WTC11 (cell line): Measurements from ENCODE around the gene SUPT5H. TPM values are rescaled to one million over a fixed set of nuclear protein-coding genes. Genes with fewer than 3 reads are reported as not detected.

Source experiments
- ATAC-seq: fragments of 200-7000 bp; cut with Tn5 transposase; 2 replicates; pipeline ENCODE4 v1.10.0; 2021; ENCODE audit warnings: mild to moderate bottlenecking, moderate library complexity
- CTCF ChIA-PET: fragments of 300-600 bp; sonication (Branson Sonifier 250); formaldehyde crosslinking; loops from one replicate; lab custom pipeline; 2021; ENCODE audit warnings: antibody characterized with exemption; lab: Charles Lee
- POLR2A ChIA-PET: fragments of 350-600 bp; sonication (Branson Sonifier 250); formaldehyde crosslinking; loops from one replicate; lab custom pipeline; 2021; ENCODE audit warnings: antibody characterized with exemption; lab: Charles Lee
- DNase-seq: peaks from one replicate; pipeline ENCODE4 v3.0.0; 2021; ENCODE audit warnings: low spot score
- H3K27ac Mint-ChIP-seq: 2 replicates; pipeline ENCODE4 v1.8.0; 2021; ENCODE audit warnings: mixed read lengths
- H3K27me3 Mint-ChIP-seq: 2 replicates; pipeline ENCODE4 v1.8.0; 2021; ENCODE audit warnings: low read depth, mild to moderate bottlenecking, moderate library complexity, mixed read lengths
- H3K36me3 Mint-ChIP-seq: 2 replicates; pipeline ENCODE4 v1.8.0; 2021; ENCODE audit warnings: mixed read lengths
- H3K4me1 Mint-ChIP-seq: 2 replicates; pipeline ENCODE4 v1.8.0; 2022; ENCODE audit warnings: mixed read lengths
- H3K4me3 Mint-ChIP-seq: 2 replicates; pipeline ENCODE4 v1.8.0; 2021; ENCODE audit warnings: mild to moderate bottlenecking, moderate library complexity, mixed read lengths
- H3K9me3 Mint-ChIP-seq: 2 replicates; pipeline ENCODE4 v1.8.0; 2021; ENCODE audit warnings: mixed read lengths
- ATF3 ChIP-seq: sonication (generic); formaldehyde crosslinking; conservative IDR thresholded peaks from 2 replicates; pipeline ENCODE4 v1.8.1; 2022; ENCODE audit warnings: mild to moderate bottlenecking, missing genetic modification reagents
- ATF6 ChIP-seq: sonication (generic); formaldehyde crosslinking; IDR thresholded peaks from 2 replicates; pipeline ENCODE4 v1.8.1; 2023; ENCODE audit warnings: mild to moderate bottlenecking, missing genetic modification reagents
- CREM ChIP-seq: sonication (generic); formaldehyde crosslinking; IDR thresholded peaks from 2 replicates; pipeline ENCODE4 v1.8.1; 2022; ENCODE audit warnings: mild to moderate bottlenecking, missing genetic modification reagents, moderate library complexity
- CTCF ChIP-seq: fragments of 200-600 bp; IDR thresholded peaks from 2 replicates; pipeline ENCODE4 v1.8.0; 2022; ENCODE audit warnings: antibody characterized with exemption
- E2F1 ChIP-seq: sonication (generic); formaldehyde crosslinking; IDR thresholded peaks from 2 replicates; pipeline ENCODE4 v1.8.0; 2022; ENCODE audit warnings: mild to moderate bottlenecking, missing genetic modification reagents
- E2F4 ChIP-seq: sonication (generic); formaldehyde crosslinking; IDR thresholded peaks from 2 replicates; pipeline ENCODE4 v1.8.1; 2022; ENCODE audit warnings: low read depth, mild to moderate bottlenecking, moderate library complexity, missing genetic modification reagents, borderline replicate concordance
- ELF4 ChIP-seq: sonication (generic); formaldehyde crosslinking; IDR thresholded peaks from 2 replicates; pipeline ENCODE4 v1.8.1; 2022; ENCODE audit warnings: low read depth, mild to moderate bottlenecking, moderate library complexity, missing genetic modification reagents
- FOXP1 ChIP-seq: sonication (generic); formaldehyde crosslinking; IDR thresholded peaks from 2 replicates; pipeline ENCODE4 v1.8.0; 2022; ENCODE audit warnings: missing genetic modification reagents, mild to moderate bottlenecking, moderate library complexity, borderline replicate concordance
- GABPB1 ChIP-seq: sonication (generic); formaldehyde crosslinking; IDR thresholded peaks from 2 replicates; pipeline ENCODE4 v1.8.1; 2023; ENCODE audit warnings: mild to moderate bottlenecking, missing genetic modification reagents
- IRF1 ChIP-seq: sonication (generic); formaldehyde crosslinking; IDR thresholded peaks from 2 replicates; pipeline ENCODE4 v1.8.0; 2023; ENCODE audit warnings: missing genetic modification reagents
- IRF2 ChIP-seq: sonication (generic); formaldehyde crosslinking; IDR thresholded peaks from 2 replicates; pipeline ENCODE4 v1.8.0; 2022; ENCODE audit warnings: low read depth, missing genetic modification reagents, borderline replicate concordance
- PRRX2 ChIP-seq: fragments of 250-450 bp; sonication (Bioruptor Pico); IDR thresholded peaks from 2 replicates; pipeline ENCODE4 v1.8.0; 2021; ENCODE audit warnings: mild to moderate bottlenecking
- RELA ChIP-seq: sonication (generic); formaldehyde crosslinking; IDR thresholded peaks from 2 replicates; pipeline ENCODE4 v1.8.1; 2022; ENCODE audit warnings: missing genetic modification reagents, mild to moderate bottlenecking, borderline replicate concordance
- SMAD4 ChIP-seq: sonication (generic); formaldehyde crosslinking; IDR thresholded peaks from 2 replicates; pipeline ENCODE4 v1.8.0; 2022; ENCODE audit warnings: mild to moderate bottlenecking, missing genetic modification reagents
- ZBTB21 ChIP-seq: sonication (generic); formaldehyde crosslinking; IDR thresholded peaks from 2 replicates; pipeline ENCODE4 v1.8.1; 2023; ENCODE audit warnings: mild to moderate bottlenecking, missing genetic modification reagents, borderline replicate concordance
- ZNF423 ChIP-seq: fragments of 250-450 bp; sonication (Bioruptor Pico); IDR thresholded peaks from 2 replicates; pipeline ENCODE4 v2.1.2; 2022; ENCODE audit warnings: mild to moderate bottlenecking, moderate library complexity
- ZSCAN18 ChIP-seq: fragments of 250-450 bp; sonication (Bioruptor Pico); IDR thresholded peaks from 2 replicates; pipeline ENCODE4 v2.1.2; 2022; ENCODE audit warnings: mild to moderate bottlenecking, moderate library complexity
- total RNA-seq: library from RNA; stranded (reverse); gene quantifications from 3 replicates; pipeline ENCODE4 v1.2.3, GENCODE V29; 2021

The SUPT5H gene
- total RNA-seq, 1 experiment from 2014 or later, result 135 TPM

GRCh38 chr19:39467941-39468340 is 22.6 kb downstream of the SUPT5H start (continued):
- TF ChIP-seq E2F1 (CRISPR knock-in tag), result no peak
- no peak for TF ChIP-seq ZBTB21 (CRISPR knock-in tag)
- TF ChIP-seq SMAD4, result no peak
- no peak for TF ChIP-seq GABPB1
- no peak for TF ChIP-seq IRF2 (CRISPR knock-in tag)
- TF ChIP-seq ELF4 (CRISPR knock-in tag), result no peak
- TF ChIP-seq ZSCAN18 (CRISPR knock-in tag), result no peak
- TF ChIP-seq ATF3, result no peak

- POLR2A ChIA-PET, result interaction anchor here (1.3 kb wide), 1 partner anchor 33 kb away, joined by 4 read pairs; the partner anchor contains the start of gene RPS16
Measured at GRCh38 chr19:39469036-39469435, 23.7 kb downstream of the SUPT5H start.

GRCh38 chr19:39469567-39469966 is 24.2 kb downstream of the SUPT5H start:
- no peak for ATAC-seq
- TF ChIP-seq ZNF423 (no peak), ATF6 (CRISPR knock-in tag) (no peak), CTCF (no peak), PRRX2 (no peak), RELA (CRISPR knock-in tag) (no peak), E2F4 (CRISPR knock-in tag) (no peak), CREM (CRISPR knock-in tag) (no peak)
- TF ChIP-seq, all 79 proteins: peak for 0
- no peak for DNase-seq
- POLR2A ChIA-PET, result interaction anchor here (1.3 kb wide), 1 partner anchor 33 kb away, joined by 4 read pairs; the partner anchor contains the start of gene RPS16
- Mint-ChIP-seq H3K36me3 (peaks cover 74% of the 10 kb centered on the region), H3K4me1 (peaks cover 1% of the 10 kb centered on the region; the same call in 1 of the 2 replicates), H3K27ac (no peak overlapping the region; the same call in 1 of the 2 replicates), H3K27me3 (no peaks in the 10 kb centered on the region), H3K4me3 (no peak overlapping the region), H3K9me3 (no peaks in the 10 kb centered on the region)
- CTCF ChIA-PET, result interaction anchor here (0.9 to 1.3 kb wide), 3 partner anchors 12 to 63 kb away, joined by 3 to 6 read pairs (median 3); partner anchors contain the start of gene EID2B

More at GRCh38 chr19:39469036-39469435, 23.7 kb downstream of the SUPT5H start:
- no peak overlapping the region for H3K4me3 Mint-ChIP-seq
- 0 out of 2 replicates have a peak, but pooled peaks have one; percentile 17 for TF ChIP-seq FOXP1 (CRISPR knock-in tag)
- no peak for TF ChIP-seq IRF1
- ATAC-seq (peak; percentile 62), DNase-seq (no peak)
- CTCF ChIA-PET, result interaction anchor here (0.9 to 1.3 kb wide), 3 partner anchors 13 to 63 kb away, joined by 3 to 6 read pairs (median 3); partner anchors contain the start of gene EID2B
- no peaks in the 10 kb centered on the region for H3K9me3 Mint-ChIP-seq
- no peak overlapping the region for H3K27ac Mint-ChIP-seq
- peaks cover 71% of the 10 kb centered on the region for H3K36me3 Mint-ChIP-seq
- H3K4me1 Mint-ChIP-seq, result no peaks in the 10 kb centered on the region
- no peaks in the 10 kb centered on the region for H3K27me3 Mint-ChIP-seq
